Left lung (tissue), 10 donors: ENCODE data around the gene SLC38A7. TPM values are rescaled to one million over a fixed set of nuclear protein-coding genes. Genes with fewer than 3 reads are reported as not detected.

Experiments used
- ATAC-seq: fragments of 200-7000 bp; cut with Tn5 transposase; one replicate; pipeline ENCODE4 v1.9.1; 2020; ENCODE audit warnings: moderate library complexity
- DNase-seq, 4 donors: peaks; one replicate each; pipeline ENCODE4 v3.0.0-alpha.2; 2013 to 2020
- H3K27ac ChIP-seq, 2 donors: fragments of 200-600 bp; sonication (generic) in 1 of 2; one replicate each; pipeline versions ENCODE4 v1.5.0 to v1.8.0; 2020 to 2021
- H3K27me3 ChIP-seq, 2 donors: fragments of 200-600 bp; sonication (generic) in 1 of 2; one replicate each; pipeline versions ENCODE4 v1.5.0 to v1.8.0; 2020 to 2021
- H3K36me3 ChIP-seq, 2 donors: fragments of 200-600 bp; sonication (generic) in 1 of 2; one replicate each; pipeline versions ENCODE4 v1.5.0 to v1.8.0; 2020 to 2021
- H3K4me1 ChIP-seq, 2 donors: fragments of 200-600 bp; one replicate each; pipeline ENCODE4 v1.8.0; 2021
- H3K4me3 ChIP-seq, 2 donors: fragments of 200-600 bp; sonication (generic) in 1 of 2; one replicate each; pipeline versions ENCODE4 v1.5.0 to v1.8.0; 2020 to 2021; ENCODE audit warnings: mild to moderate bottlenecking in 1 of 2
- H3K9me3 ChIP-seq, 2 donors: fragments of 200-600 bp; sonication (generic) in 1 of 2; one replicate each; pipeline versions ENCODE4 v1.5.0 to v1.8.0; 2020 to 2021
- CTCF ChIP-seq, 2 donors: fragments of 200-600 bp; sonication (generic) in 1 of 2; IDR thresholded peaks; one replicate each; pipeline versions ENCODE4 v1.5.0 to v1.8.0; 2021; ENCODE audit warnings: antibody characterized with exemption in 2 of 2
- intact Hi-C, 2 donors: fragments of 100-400 bp; cut with DNase I; formaldehyde crosslinking; loops; one replicate each; pipeline versions ENCODE4 v1.11.2 to v1.14.2; 2022
- polyA plus RNA-seq, 6 donors: library from polyadenylated mRNA; unstranded; fragments of 120-200 nt; gene quantifications; one replicate each; pipeline ENCODE4 v1.2.1, GENCODE V29; 2013; ENCODE audit not compliant: insufficient read length in 6 of 6
- total RNA-seq, 2 donors: library from RNA; stranded (reverse); fragmentation: NEBNext Ultra II Directional; extraction: Animal tissue kit (Norgen Biotek cat#: 25700); gene quantifications; one replicate each; pipeline ENCODE4 v1.2.1, GENCODE V29; 2021
- donor health status: DM: no; HTN: yes; CAD: no.
- donor health status: DM: no; HTN: no; CAD: no.

SLC38A7 gene
- total and polyA plus RNA-seq, 8 donors, result 12.2 to 32.6 (median 13.4) TPM

GRCh38 chr16:58723109-58723508 is 38.5 kb upstream of the SLC38A7 start:
- ATAC-seq (no peak), DNase-seq (no peak)
- no peak for TF ChIP-seq CTCF (IDR thresholded peaks at IDR 0.05)
- Histone ChIP-seq H3K27me3 (no peaks in the 10 kb centered on the region), H3K4me1 (no peaks in the 10 kb centered on the region), H3K9me3 (no peaks in the 10 kb centered on the region), H3K36me3 (peaks cover 0 to 57% of the 10 kb centered on the region in 2 donors), H3K4me3 (no peak overlapping the region), H3K27ac (no peak overlapping the region)
- intact Hi-C loops, result no loop called here

DNA sequence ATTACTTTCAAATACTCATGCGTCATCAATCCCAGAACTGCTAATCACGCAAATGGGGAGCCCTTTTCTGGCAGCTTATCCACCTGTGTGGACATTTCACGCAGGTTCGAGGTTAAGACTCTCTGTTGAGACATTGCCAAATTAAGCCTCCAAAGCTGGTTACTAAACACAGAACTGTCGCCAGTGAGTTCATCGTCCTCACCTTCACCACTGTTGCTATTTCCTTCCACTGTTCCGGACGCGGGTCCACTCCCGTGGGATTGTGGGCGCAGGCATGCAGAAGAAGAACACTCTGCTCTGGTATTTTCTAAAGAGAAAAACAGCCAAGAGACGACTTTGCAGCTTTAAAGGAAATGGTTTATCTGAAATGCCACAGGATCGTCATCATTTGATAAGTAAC is 33.4 kb upstream of the SLC38A7 start:
- H3K4me1 ChIP-seq, result no peaks in the 10 kb centered on the region
- H3K4me3 ChIP-seq, result no peak overlapping the region
- H3K27me3 ChIP-seq, result no peaks in the 10 kb centered on the region
- intact Hi-C loops, result no loop called here
- ATAC-seq (no peak), DNase-seq (no peak)
- H3K27ac ChIP-seq, result no peak overlapping the region
- TF ChIP-seq CTCF (IDR thresholded peaks at IDR 0.05), result no peak
- H3K36me3 ChIP-seq, result peaks cover 4 to 100% of the 10 kb centered on the region in 2 donors
- H3K9me3 ChIP-seq, result no peaks in the 10 kb centered on the region

- no peak for TF ChIP-seq CTCF (IDR thresholded peaks at IDR 0.05)
- H3K27me3 ChIP-seq, result no peaks in the 10 kb centered on the region
- peaks cover 4 to 100% of the 10 kb centered on the region in 2 donors for H3K36me3 ChIP-seq
Measured at GRCh38 chr16:58716468-58716867, 31.9 kb upstream of the SLC38A7 start.

GRCh38 chr16:58713742-58714141 is 29.2 kb upstream of the SLC38A7 start:
- Histone ChIP-seq H3K4me3 (no peak overlapping the region), H3K4me1 (no peaks in the 10 kb centered on the region), H3K36me3 (peaks cover 4 to 95% of the 10 kb centered on the region in 2 donors), H3K27ac (no peak overlapping the region), H3K9me3 (no peaks in the 10 kb centered on the region), H3K27me3 (no peaks in the 10 kb centered on the region)
- intact Hi-C loops, result no loop called here
- DNase-seq, result no peak
- ATAC-seq, result no peak
- TF ChIP-seq CTCF (IDR thresholded peaks at IDR 0.05), result no peak

More at GRCh38 chr16:58716468-58716867, 31.9 kb upstream of the SLC38A7 start:
- no peak overlapping the region for H3K27ac ChIP-seq
- no peaks in the 10 kb centered on the region for H3K4me1 ChIP-seq
- intact Hi-C loops, result no loop called here
- no peak for DNase-seq
- ATAC-seq, result no peak
- no peaks in the 10 kb centered on the region for H3K9me3 ChIP-seq
- no peak overlapping the region for H3K4me3 ChIP-seq

GRCh38 chr16:58709333-58709732 is 24.8 kb upstream of the SLC38A7 start:
- no peak overlapping the region for H3K4me3 ChIP-seq
- no peak for TF ChIP-seq CTCF (IDR thresholded peaks at IDR 0.05)
- H3K9me3 ChIP-seq, result no peaks in the 10 kb centered on the region
- no peak for DNase-seq
- peaks cover 0 to 84% of the 10 kb centered on the region in 2 donors for H3K36me3 ChIP-seq
- no peaks in the 10 kb centered on the region for H3K27me3 ChIP-seq
- no peak overlapping the region for H3K27ac ChIP-seq
- no peak for ATAC-seq
- intact Hi-C loops, result no loop called here
- no peaks in the 10 kb centered on the region for H3K4me1 ChIP-seq
